HG02642 (cell line): ENCODE results near the gene PRG2.

Experiments
- ATAC-seq: cut with Tn5 transposase; IDR thresholded peaks from one replicate; pipeline ENCODE4 v1.9.1; 2021; ENCODE audit warnings: mild to moderate bottlenecking; ENCODE audit not compliant: unreplicated experiment, poor library complexity

PRG2 gene

GRCh38 chr11:57399221-57399620, 8.8 kb upstream of the PRG2 start:
- no peak for ATAC-seq

- no peak for ATAC-seq
Observed at GRCh38 chr11:57397394-57397990, 7.0 kb upstream of the PRG2 start.

- no peak for ATAC-seq
Observed at GRCh38 chr11:57396744-57397143, 6.3 kb upstream of the PRG2 start.

GRCh38 chr11:57395905-57396623, 5.6 kb upstream of the PRG2 start:
- no peak for ATAC-seq

GRCh38 chr11:57394203-57394965, 3.9 kb upstream of the PRG2 start:
- ATAC-seq, result no peak

- ATAC-seq, result no peak
Observed at GRCh38 chr11:57392763-57393105, 2.3 kb upstream of the PRG2 start.

- no peak for ATAC-seq
Observed at GRCh38 chr11:57392066-57392762, 1.8 kb upstream of the PRG2 start.

GRCh38 chr11:57391539-57391938, 1.1 kb upstream of the PRG2 start:
- ATAC-seq, result no peak

GRCh38 chr11:57391111-57391510, 661 bp upstream of the PRG2 start:
- no peak for ATAC-seq

- ATAC-seq, result no peak
Observed at GRCh38 chr11:57387289-57388030, 3.0 kb downstream of the PRG2 start.

GRCh38 chr11:57386178-57386940, 4.1 kb downstream of the PRG2 start:
- ATAC-seq, result no peak

- no peak for ATAC-seq
Observed at GRCh38 chr11:57380975-57381374, 9.5 kb downstream of the PRG2 start, which contains the start of gene PRG3. TSS of gene PRG3 (minus strand) at chr11:57381150. CDS start at chr11:57380708, 442 bp downstream.

GRCh38 chr11:57379732-57380131, 10.7 kb downstream of the PRG2 start:
- ATAC-seq, result no peak

- ATAC-seq, result no peak
Observed at GRCh38 chr11:57378186-57378585, 12.3 kb downstream of the PRG2 start.

- no peak for ATAC-seq
Observed at GRCh38 chr11:57377107-57377506, 13.3 kb downstream of the PRG2 start.

GRCh38 chr11:57376095-57377090, 14.1 kb downstream of the PRG2 start:
- no peak for ATAC-seq

- ATAC-seq, result no peak
Observed at GRCh38 chr11:57375490-57375889, 15.0 kb downstream of the PRG2 start.

GRCh38 chr11:57374966-57375365, 15.5 kb downstream of the PRG2 start:
- no peak for ATAC-seq
